Measurements from ENCODE around the gene UBE3A. TPM values are rescaled to one million over a fixed set of nuclear protein-coding genes. Genes with fewer than 3 reads are reported as not detected.

Gene UBE3A
- total RNA-seq, 1 experiment from 2014 or later = 104 TPM

DNA sequence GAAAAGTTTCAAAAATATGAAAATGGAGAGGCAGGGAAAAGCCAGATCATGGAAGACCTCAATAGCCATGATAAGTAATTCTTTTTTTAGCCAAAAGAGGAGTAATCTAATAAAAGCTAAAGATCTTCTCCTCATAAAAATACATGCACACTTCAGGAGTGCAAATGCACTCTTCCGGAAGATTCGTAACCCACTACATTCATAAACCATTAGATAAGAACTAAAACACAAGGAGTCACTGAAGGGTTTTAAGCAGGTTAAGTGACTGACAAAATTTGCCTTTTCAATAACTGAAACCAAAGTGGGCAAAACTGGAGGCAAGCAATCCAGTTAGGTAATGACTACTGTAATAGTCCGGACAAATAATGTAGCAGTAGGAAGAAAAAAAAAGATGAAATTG is 46.0 kb downstream of the UBE3A start:
- TF ChIP-seq YY1 (IDR thresholded peaks at IDR 0.05; ENCODE audit: extremely low read depth, insufficient replicate concordance, low read depth, low read length) = no peak
- TF ChIP-seq POLR2A (IDR thresholded peaks at IDR 0.05; ENCODE audit: borderline replicate concordance, extremely low read depth, insufficient read depth, insufficient read length) = no peak
- TF ChIP-seq CEBPB (IDR thresholded peaks at IDR 0.05; ENCODE audit: low read depth) = no peak
- no peak for TF ChIP-seq SIN3A (IDR thresholded peaks at IDR 0.05; ENCODE audit: low read depth)
- TF ChIP-seq, protein P1, sequence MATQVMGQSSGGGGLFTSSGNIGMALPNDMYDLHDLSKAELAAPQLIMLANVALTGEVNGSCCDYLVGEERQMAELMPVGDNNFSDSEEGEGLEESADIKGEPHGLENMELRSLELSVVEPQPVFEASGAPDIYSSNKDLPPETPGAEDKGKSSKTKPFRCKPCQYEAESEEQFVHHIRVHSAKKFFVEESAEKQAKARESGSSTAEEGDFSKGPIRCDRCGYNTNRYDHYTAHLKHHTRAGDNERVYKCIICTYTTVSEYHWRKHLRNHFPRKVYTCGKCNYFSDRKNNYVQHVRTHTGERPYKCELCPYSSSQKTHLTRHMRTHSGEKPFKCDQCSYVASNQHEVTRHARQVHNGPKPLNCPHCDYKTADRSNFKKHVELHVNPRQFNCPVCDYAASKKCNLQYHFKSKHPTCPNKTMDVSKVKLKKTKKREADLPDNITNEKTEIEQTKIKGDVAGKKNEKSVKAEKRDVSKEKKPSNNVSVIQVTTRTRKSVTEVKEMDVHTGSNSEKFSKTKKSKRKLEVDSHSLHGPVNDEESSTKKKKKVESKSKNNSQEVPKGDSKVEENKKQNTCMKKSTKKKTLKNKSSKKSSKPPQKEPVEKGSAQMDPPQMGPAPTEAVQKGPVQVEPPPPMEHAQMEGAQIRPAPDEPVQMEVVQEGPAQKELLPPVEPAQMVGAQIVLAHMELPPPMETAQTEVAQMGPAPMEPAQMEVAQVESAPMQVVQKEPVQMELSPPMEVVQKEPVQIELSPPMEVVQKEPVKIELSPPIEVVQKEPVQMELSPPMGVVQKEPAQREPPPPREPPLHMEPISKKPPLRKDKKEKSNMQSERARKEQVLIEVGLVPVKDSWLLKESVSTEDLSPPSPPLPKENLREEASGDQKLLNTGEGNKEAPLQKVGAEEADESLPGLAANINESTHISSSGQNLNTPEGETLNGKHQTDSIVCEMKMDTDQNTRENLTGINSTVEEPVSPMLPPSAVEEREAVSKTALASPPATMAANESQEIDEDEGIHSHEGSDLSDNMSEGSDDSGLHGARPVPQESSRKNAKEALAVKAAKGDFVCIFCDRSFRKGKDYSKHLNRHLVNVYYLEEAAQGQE (IDR thresholded peaks at IDR 0.05; ENCODE audit: low read depth) = no peak
- TF ChIP-seq SRF (IDR thresholded peaks at IDR 0.05; ENCODE audit: low read depth) = no peak
- TF ChIP-seq SP1 (IDR thresholded peaks at IDR 0.05; ENCODE audit: low read depth) = no peak
- no peak for TF ChIP-seq CBX3 (IDR thresholded peaks at IDR 0.05; ENCODE audit: low read depth)
- TF ChIP-seq TCF7L2 (IDR thresholded peaks at IDR 0.05; ENCODE audit: borderline replicate concordance, extremely low read depth, insufficient read depth, insufficient read length) = no peak
- TF ChIP-seq ZFX (IDR thresholded peaks at IDR 0.05) = no peak
- no peak for TF ChIP-seq ELF1 (IDR thresholded peaks at IDR 0.05; ENCODE audit: borderline replicate concordance, low read depth)
- no peak for TF ChIP-seq EZH2phosphoT487 (IDR thresholded peaks at IDR 0.05; ENCODE audit: borderline replicate concordance)
- TF ChIP-seq, protein P2, sequence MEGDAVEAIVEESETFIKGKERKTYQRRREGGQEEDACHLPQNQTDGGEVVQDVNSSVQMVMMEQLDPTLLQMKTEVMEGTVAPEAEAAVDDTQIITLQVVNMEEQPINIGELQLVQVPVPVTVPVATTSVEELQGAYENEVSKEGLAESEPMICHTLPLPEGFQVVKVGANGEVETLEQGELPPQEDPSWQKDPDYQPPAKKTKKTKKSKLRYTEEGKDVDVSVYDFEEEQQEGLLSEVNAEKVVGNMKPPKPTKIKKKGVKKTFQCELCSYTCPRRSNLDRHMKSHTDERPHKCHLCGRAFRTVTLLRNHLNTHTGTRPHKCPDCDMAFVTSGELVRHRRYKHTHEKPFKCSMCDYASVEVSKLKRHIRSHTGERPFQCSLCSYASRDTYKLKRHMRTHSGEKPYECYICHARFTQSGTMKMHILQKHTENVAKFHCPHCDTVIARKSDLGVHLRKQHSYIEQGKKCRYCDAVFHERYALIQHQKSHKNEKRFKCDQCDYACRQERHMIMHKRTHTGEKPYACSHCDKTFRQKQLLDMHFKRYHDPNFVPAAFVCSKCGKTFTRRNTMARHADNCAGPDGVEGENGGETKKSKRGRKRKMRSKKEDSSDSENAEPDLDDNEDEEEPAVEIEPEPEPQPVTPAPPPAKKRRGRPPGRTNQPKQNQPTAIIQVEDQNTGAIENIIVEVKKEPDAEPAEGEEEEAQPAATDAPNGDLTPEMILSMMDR (IDR thresholded peaks at IDR 0.05 in 2 of 3, conservative IDR thresholded peaks at IDR 0.05 in 1 of 3; ENCODE audit: borderline replicate concordance in 1 of 3, insufficient read depth in 1 of 3, low read depth in 2 of 3, low read length in 2 of 3) = no peak
- TF ChIP-seq JUND (IDR thresholded peaks at IDR 0.05) = no peak
- no peak for TF ChIP-seq EGR1 (IDR thresholded peaks at IDR 0.05; ENCODE audit: low read depth)
- Histone ChIP-seq H3K9me3 (ENCODE audit: control insufficient read depth in 1 of 2, insufficient read depth in 1 of 2, low read depth in 1 of 2, low read length in 2 of 2) (no peaks in the 10 kb centered on the region), H3K4me1 (ENCODE audit: control insufficient read depth in 1 of 2, insufficient read depth in 2 of 2, low read length in 2 of 2) (no peaks in the 10 kb centered on the region), H3K9ac (ENCODE audit: low read length) (no peak overlapping the region), H3K4me3 (replicated peaks in 1 of 2; ENCODE audit: low read depth in 1 of 2, low read length in 2 of 2) (no peak overlapping the region), H3K27me3 (ENCODE audit: insufficient read depth, low read length) (no peaks in the 10 kb centered on the region), H3K79me2 (ENCODE audit: insufficient read depth, low read length) (peaks cover 99% of the 10 kb centered on the region), H2AFZ (ENCODE audit: low read depth, low read length, poor library complexity, severe bottlenecking) (no peak overlapping the region), H3K36me3 (ENCODE audit: control insufficient read depth in 1 of 2, insufficient read depth in 2 of 2, low read length in 2 of 2) (no peaks in the 10 kb centered on the region; a peak in 1 of 4 replicates), H3K27ac (ENCODE audit: low read depth, low read length) (no peak overlapping the region), H4K20me1 (ENCODE audit: insufficient read depth) (peaks cover 4% of the 10 kb centered on the region; the same call in 1 of the 2 replicates), H3K9me2 (ENCODE audit: insufficient read depth) (no peaks in the 10 kb centered on the region), H3K4me2 (ENCODE audit: low read length) (no peak overlapping the region)
- intact Hi-C loops (cut with micrococcal nuclease) = no loop called here
- DNase-seq (ENCODE audit: low read depth, low spot score) (no peak), ATAC-seq (no peak)
- ChIA-PET RAD21 (ENCODE audit: low non-redundant PET in 1 of 2, low total read pairs in 2 of 2, uncharacterized antibody in 2 of 2, unreplicated experiment in 2 of 2) (no interaction called here), POLR2A (no interaction called here), CTCF (no interaction called here)
- BruUV-seq (replicated peaks) = no TSS peak
